Measurements from ENCODE around the gene DNAJC11. TPM values are rescaled to one million over a fixed set of nuclear protein-coding genes. Genes with fewer than 3 reads are reported as not detected.

DNAJC11 gene
- total RNA-seq, 1 experiment from 2014 or later = 93.6 TPM

DNA sequence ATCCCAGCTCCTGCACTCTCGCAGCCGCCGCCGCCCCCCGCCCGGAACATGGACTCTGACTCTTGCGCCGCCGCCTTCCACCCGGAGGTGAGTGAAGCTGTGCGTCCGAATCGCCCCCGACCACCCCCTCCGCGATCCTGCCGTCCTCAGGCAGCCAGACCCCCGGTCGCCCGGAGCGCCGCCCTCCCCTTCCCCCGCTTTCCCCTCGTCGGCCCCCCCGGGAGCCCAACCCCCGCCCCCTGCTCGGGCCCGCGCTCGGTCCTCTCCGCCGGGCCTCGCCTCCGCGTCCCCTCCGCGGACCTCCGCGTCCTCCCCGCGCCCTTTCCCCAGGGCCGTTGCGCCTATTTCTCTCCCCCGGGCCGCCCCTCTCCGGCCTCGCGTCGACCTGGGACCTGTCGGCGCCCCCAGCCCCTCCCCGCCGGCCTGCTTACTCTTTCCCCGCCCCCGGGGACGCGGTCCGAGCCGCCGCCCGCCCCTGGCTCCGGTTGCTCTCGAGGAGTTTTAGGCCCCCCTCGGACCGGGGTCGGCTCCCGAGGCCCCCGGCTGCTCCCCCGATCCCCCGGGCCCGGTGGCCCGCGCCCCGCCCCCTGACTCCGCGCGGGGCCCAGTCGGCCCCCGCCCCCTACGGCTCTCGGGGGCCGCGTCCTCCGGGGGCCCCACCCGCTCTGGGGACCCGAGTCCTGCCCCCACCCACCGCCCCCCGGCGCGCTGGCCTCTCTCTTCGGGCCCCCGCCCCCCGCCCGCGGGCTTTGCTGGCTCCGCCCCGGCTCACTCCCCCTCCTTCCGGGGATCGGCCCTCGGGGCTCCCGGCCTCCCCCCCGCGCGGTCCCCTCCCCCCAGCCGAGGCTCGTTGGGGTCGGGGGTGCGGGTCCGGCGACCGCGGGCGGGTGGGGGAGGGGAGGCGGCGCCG lies 87.3 kb downstream of the DNAJC11 start:
- POLR2A ChIA-PET = no interaction called here
- TF ChIP-seq TCF7L2 (IDR thresholded peaks at IDR 0.05; ENCODE audit: low read depth, low read length) (no peak), POLR2AphosphoS5 (IDR thresholded peaks at IDR 0.05; ENCODE audit: low read depth, low read length) (no peak), CTCF (IDR thresholded peaks at IDR 0.05) (no peak), SIN3A (IDR thresholded peaks at IDR 0.05; ENCODE audit: borderline replicate concordance, insufficient read depth, low read depth, low read length) (no peak)
- TF ChIP-seq, protein P1, sequence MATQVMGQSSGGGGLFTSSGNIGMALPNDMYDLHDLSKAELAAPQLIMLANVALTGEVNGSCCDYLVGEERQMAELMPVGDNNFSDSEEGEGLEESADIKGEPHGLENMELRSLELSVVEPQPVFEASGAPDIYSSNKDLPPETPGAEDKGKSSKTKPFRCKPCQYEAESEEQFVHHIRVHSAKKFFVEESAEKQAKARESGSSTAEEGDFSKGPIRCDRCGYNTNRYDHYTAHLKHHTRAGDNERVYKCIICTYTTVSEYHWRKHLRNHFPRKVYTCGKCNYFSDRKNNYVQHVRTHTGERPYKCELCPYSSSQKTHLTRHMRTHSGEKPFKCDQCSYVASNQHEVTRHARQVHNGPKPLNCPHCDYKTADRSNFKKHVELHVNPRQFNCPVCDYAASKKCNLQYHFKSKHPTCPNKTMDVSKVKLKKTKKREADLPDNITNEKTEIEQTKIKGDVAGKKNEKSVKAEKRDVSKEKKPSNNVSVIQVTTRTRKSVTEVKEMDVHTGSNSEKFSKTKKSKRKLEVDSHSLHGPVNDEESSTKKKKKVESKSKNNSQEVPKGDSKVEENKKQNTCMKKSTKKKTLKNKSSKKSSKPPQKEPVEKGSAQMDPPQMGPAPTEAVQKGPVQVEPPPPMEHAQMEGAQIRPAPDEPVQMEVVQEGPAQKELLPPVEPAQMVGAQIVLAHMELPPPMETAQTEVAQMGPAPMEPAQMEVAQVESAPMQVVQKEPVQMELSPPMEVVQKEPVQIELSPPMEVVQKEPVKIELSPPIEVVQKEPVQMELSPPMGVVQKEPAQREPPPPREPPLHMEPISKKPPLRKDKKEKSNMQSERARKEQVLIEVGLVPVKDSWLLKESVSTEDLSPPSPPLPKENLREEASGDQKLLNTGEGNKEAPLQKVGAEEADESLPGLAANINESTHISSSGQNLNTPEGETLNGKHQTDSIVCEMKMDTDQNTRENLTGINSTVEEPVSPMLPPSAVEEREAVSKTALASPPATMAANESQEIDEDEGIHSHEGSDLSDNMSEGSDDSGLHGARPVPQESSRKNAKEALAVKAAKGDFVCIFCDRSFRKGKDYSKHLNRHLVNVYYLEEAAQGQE (IDR thresholded peaks at IDR 0.05; ENCODE audit: insufficient read depth in 1 of 2, low read depth in 2 of 2, low read length in 1 of 2) = no peak
- DNase-seq (ENCODE audit: low read depth, low spot score) (no peak), ATAC-seq (peak; percentile 19; the same call in 1 of the 2 replicates)
- H3K4me3 ChIP-seq (ENCODE audit: low read depth in 2 of 2, low read length in 2 of 2) = peak overlapping the region; percentile 57 to 67
- CTCF ChIA-PET = interaction anchor here (0.7 kb wide), 1 partner anchor 13 kb away, joined by 3 read pairs; no protein-coding TSS in a partner anchor
- in situ Hi-C loops (cut with HindIII; ENCODE audit: low pct_unique_long_range_greater_than_20kb, low sequenced_read_pairs) (no loop called here), intact Hi-C loops (cut with micrococcal nuclease; ENCODE audit: unreplicated experiment) (no loop called here)
- H3K27me3 ChIP-seq (ENCODE audit: control insufficient read depth, insufficient read depth, low read length) = no peaks in the 10 kb centered on the region
- H3K27ac ChIP-seq (ENCODE audit: low read length) = peak overlapping the region; percentile 50; the same call in 1 of the 2 replicates
- no TSS peak for BruUV-seq (replicated peaks)
- H3K9me3 ChIP-seq (ENCODE audit: control insufficient read depth, insufficient read depth, low read depth, low read length) = no peaks in the 10 kb centered on the region
- H3K36me3 ChIP-seq (ENCODE audit: control insufficient read depth, insufficient read depth, low read length) = peaks cover 4% of the 10 kb centered on the region; the same call in 1 of the 2 replicates
- H3K4me1 ChIP-seq (ENCODE audit: control insufficient read depth, insufficient read depth, low read length) = peaks cover 22% of the 10 kb centered on the region

DNA sequence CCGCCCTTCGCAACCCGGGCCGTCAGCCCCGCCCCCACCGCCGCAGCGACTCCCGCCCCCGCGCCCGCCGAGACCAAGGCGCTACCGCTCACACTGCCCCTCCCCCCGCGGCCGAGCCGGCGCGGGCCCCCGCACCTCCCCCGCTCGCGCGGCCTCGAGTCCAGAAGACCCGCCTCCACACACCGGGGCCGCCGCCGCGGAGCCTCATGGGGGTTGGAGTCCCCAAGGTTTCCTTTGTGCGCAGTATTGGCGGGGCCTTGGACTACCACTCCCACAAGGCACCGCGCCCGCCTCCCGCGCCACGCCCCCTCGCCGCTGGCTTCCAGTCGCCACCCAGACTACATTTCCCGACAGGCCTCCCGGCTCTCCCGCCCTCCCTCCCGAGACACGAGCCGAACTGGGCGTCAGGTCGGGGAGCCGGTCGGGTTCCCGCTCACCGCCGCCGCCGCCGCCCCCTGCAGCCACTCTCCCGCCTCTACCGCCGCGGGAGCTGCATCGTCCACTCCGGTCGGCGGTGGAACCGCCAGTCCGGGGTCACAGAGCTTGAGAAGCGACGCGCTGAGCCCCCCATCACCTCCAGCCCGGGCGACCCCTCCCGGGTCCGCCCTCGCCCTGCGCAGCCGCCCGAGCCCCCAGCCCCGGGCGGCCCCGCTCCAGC lies 88.1 kb downstream of the DNAJC11 start, which contains the start of gene PHF13:
TSS of gene PHF13 (plus strand) at position 371 of the 658 bp plus-strand sequence. CDS start 336 bp downstream, outside the sequence.
- no TSS peak for BruUV-seq (replicated peaks)
- ATAC-seq = peak; percentile 95
- Histone ChIP-seq H3K9me3 (ENCODE audit: control insufficient read depth, insufficient read depth, low read depth, low read length) (no peaks in the 10 kb centered on the region), H3K4me1 (ENCODE audit: control insufficient read depth, insufficient read depth, low read length) (peaks cover 22% of the 10 kb centered on the region), H3K27ac (ENCODE audit: low read length) (peak within 1 kb of the TSS; percentile 95), H3K4me3 (ENCODE audit: low read depth in 2 of 2, low read length in 2 of 2) (peak within 1 kb of the TSS; percentile 89 to 90), H3K36me3 (ENCODE audit: control insufficient read depth, insufficient read depth, low read length) (no peaks in the 10 kb centered on the region; the same call in 1 of the 2 replicates), H3K27me3 (ENCODE audit: control insufficient read depth, insufficient read depth, low read length) (no peaks in the 10 kb centered on the region)
- CTCF ChIA-PET = interaction anchor here (0.7 kb wide), 1 partner anchor 12 kb away, joined by 3 read pairs; no protein-coding TSS in a partner anchor
- peak; percentile 23; the same call in 1 of the 2 replicates for TF ChIP-seq SIN3A (IDR thresholded peaks at IDR 0.05; ENCODE audit: borderline replicate concordance, insufficient read depth, low read depth, low read length)
- TF ChIP-seq TCF7L2 (IDR thresholded peaks at IDR 0.05; ENCODE audit: low read depth, low read length) = no peak
- DNase-seq (ENCODE audit: low read depth, low spot score) = peak; percentile 84
- in situ Hi-C loops (cut with HindIII; ENCODE audit: low pct_unique_long_range_greater_than_20kb, low sequenced_read_pairs) (no loop called here), intact Hi-C loops (cut with micrococcal nuclease; ENCODE audit: unreplicated experiment) (no loop called here)
- POLR2A ChIA-PET = interaction anchor here (0.6 kb wide), 1 partner anchor 200 kb away, joined by 3 read pairs; no protein-coding TSS in a partner anchor

Measured in Panc1 (cell line).